SH-SY5Y (cell line): Measurements from ENCODE around the gene PIWIL1.

ENCODE experiments used
- GATA2 ChIP-seq: IDR thresholded peaks from 2 replicates; pipeline ENCODE4 v1.6.1; 2011; ENCODE audit warnings: mild to moderate bottlenecking, low read depth, low read length
- GATA3 ChIP-seq: IDR thresholded peaks from 2 replicates; pipeline ENCODE4 v1.6.1; 2011; ENCODE audit warnings: low read depth, mild to moderate bottlenecking, low read length, moderate library complexity

DNA sequence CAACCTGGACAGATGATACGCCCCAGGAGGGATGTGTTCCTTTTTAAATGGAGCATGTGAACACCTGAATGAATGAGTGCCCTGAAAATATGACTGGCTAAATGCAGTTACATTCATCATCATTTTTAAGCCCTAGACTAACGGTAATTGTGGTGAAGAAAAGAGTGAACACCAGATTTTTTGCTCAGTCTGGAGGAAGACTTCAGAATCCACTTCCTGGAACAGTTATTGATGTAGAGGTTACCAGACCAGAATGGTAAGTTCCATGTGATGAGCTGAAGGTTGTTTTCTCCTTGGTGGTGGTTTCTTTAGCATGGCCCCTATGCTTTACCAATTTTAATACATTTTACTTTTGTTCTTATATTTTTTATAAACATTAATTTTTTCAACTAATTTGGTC is 29.3 kb downstream of the PIWIL1 start:
- TF ChIP-seq GATA2 (no peak), GATA3 (no peak)
